ENCODE results near the gene AKAP6.
"Not testable (repeated sequence)": the region's sequence is repeated elsewhere in the genome, so short reads cannot be mapped to it uniquely, and the experiment has no call there.

AKAP6 gene

DNA sequence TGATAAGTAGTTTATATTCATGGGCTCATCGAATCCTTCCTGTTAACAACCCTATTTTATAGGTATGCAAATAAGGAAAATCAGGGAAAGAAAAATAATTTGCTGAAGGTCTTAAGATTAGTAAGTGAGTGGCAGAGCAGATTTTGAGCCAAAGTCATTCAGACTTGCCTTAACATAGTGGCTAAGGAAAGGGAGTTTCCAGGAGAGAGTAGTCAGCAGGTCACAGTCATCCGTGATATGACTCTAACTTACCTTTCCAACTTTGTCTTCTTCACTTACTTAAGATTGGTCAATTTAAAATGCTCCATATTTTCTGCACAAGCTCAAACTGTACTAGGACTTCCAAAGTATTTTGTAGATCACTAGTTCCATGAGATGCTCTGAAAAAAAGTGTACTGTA, 46.6 kb downstream of the AKAP6 start:
- Histone ChIP-seq H3K4me1 (ENCODE audit: insufficient read depth, low read length) (peaks cover 7% of the 10 kb centered on the region; the same call in 1 of the 2 replicates), H3K9me3 (ENCODE audit: insufficient read depth, low read depth, low read length) (no peaks in the 10 kb centered on the region), H3K36me3 (ENCODE audit: insufficient read depth, low read length) (no peaks in the 10 kb centered on the region), H3K9ac (ENCODE audit: low read depth, low read length) (no peak overlapping the region), H3K27ac (ENCODE audit: low read depth, low read length) (no peak overlapping the region), H3K4me3 (ENCODE audit: low read length) (no peak overlapping the region), H3K27me3 (ENCODE audit: insufficient read depth, low read length) (no peaks in the 10 kb centered on the region)
- 84% methylated on average over 1 of the region's 2 CpGs for WGBS

- Histone ChIP-seq H3K9me3 (ENCODE audit: insufficient read depth, low read depth, low read length) (no peaks in the 10 kb centered on the region), H3K27me3 (ENCODE audit: insufficient read depth, low read length) (no peaks in the 10 kb centered on the region), H3K36me3 (ENCODE audit: insufficient read depth, low read length) (no peaks in the 10 kb centered on the region), H3K9ac (ENCODE audit: low read depth, low read length) (no peak overlapping the region), H3K4me3 (ENCODE audit: low read length) (no peak overlapping the region), H3K4me1 (ENCODE audit: insufficient read depth, low read length) (peaks cover 7% of the 10 kb centered on the region; the same call in 1 of the 2 replicates), H3K27ac (ENCODE audit: low read depth, low read length) (no peak overlapping the region)
- WGBS: 88% methylated on average over 5 of the region's 5 CpGs
Observed at GRCh38 chr14:32377046-32377646, 48.0 kb downstream of the AKAP6 start.

GRCh38 chr14:32378284-32378683, 49.2 kb downstream of the AKAP6 start:
- no peaks in the 10 kb centered on the region for H3K36me3 ChIP-seq (ENCODE audit: insufficient read depth, low read length)
- 0 out of 2 replicates have a peak, but pooled peaks cover 2% of the 10 kb centered on the region for H3K4me1 ChIP-seq (ENCODE audit: insufficient read depth, low read length)
- no peak overlapping the region for H3K4me3 ChIP-seq (ENCODE audit: low read length)
- no peaks in the 10 kb centered on the region for H3K27me3 ChIP-seq (ENCODE audit: insufficient read depth, low read length)
- no peaks in the 10 kb centered on the region for H3K9me3 ChIP-seq (ENCODE audit: insufficient read depth, low read depth, low read length)
- H3K27ac ChIP-seq (ENCODE audit: low read depth, low read length): no peak overlapping the region
- no peak overlapping the region for H3K9ac ChIP-seq (ENCODE audit: low read depth, low read length)

GRCh38 chr14:32379447-32379846, 50.3 kb downstream of the AKAP6 start:
- Histone ChIP-seq H3K36me3 (ENCODE audit: insufficient read depth, low read length) (no peaks in the 10 kb centered on the region), H3K4me1 (ENCODE audit: insufficient read depth, low read length) (no peaks in the 10 kb centered on the region), H3K27me3 (ENCODE audit: insufficient read depth, low read length) (no peaks in the 10 kb centered on the region), H3K9ac (ENCODE audit: low read depth, low read length) (no peak overlapping the region), H3K9me3 (ENCODE audit: insufficient read depth, low read depth, low read length) (no peaks in the 10 kb centered on the region), H3K4me3 (ENCODE audit: low read length) (no peak overlapping the region), H3K27ac (ENCODE audit: low read depth, low read length) (no peak overlapping the region)
- 92% methylated on average over 1 of the region's 1 CpG for WGBS

- no peaks in the 10 kb centered on the region for H3K4me1 ChIP-seq (ENCODE audit: insufficient read depth, low read length)
- 97% methylated on average over 2 of the region's 2 CpGs for WGBS
- H3K4me3 ChIP-seq (ENCODE audit: low read length): no peak overlapping the region
Observed at GRCh38 chr14:32381869-32382268, 52.8 kb downstream of the AKAP6 start.

DNA sequence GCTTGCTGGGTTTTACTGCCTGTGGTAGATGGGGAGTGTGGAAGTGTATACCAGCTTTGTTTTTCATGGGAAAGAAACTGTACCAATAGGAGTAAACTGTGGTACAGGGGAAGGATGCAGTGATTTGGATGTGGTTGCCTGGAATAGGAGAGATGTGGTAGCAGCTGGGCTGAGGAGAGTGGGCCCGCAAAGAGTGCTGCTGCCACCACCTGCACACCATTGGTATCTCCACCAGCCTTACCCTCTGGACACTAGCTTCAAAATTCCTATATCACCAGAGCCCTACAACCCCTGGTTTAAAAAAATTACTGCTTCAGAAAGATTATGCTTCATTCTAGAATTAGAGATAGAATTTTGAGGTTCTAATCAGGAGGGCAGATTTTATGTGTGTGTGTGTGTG, 53.6 kb downstream of the AKAP6 start:
- H3K4me3 ChIP-seq (ENCODE audit: low read length): no peak overlapping the region
- H3K9ac ChIP-seq (ENCODE audit: low read depth, low read length): no peak overlapping the region
- no peaks in the 10 kb centered on the region for H3K9me3 ChIP-seq (ENCODE audit: insufficient read depth, low read depth, low read length)
- WGBS: 100% methylated on average over 1 of the region's 1 CpG
- no peaks in the 10 kb centered on the region for H3K27me3 ChIP-seq (ENCODE audit: insufficient read depth, low read length)
- no peaks in the 10 kb centered on the region for H3K36me3 ChIP-seq (ENCODE audit: insufficient read depth, low read length)
- no peaks in the 10 kb centered on the region for H3K4me1 ChIP-seq (ENCODE audit: insufficient read depth, low read length)
- H3K27ac ChIP-seq (ENCODE audit: low read depth, low read length): no peak overlapping the region

More at GRCh38 chr14:32381869-32382268, 52.8 kb downstream of the AKAP6 start:
- H3K27ac ChIP-seq (ENCODE audit: low read depth, low read length): no peak overlapping the region
- no peaks in the 10 kb centered on the region for H3K27me3 ChIP-seq (ENCODE audit: insufficient read depth, low read length)
- H3K36me3 ChIP-seq (ENCODE audit: insufficient read depth, low read length): no peaks in the 10 kb centered on the region
- no peaks in the 10 kb centered on the region for H3K9me3 ChIP-seq (ENCODE audit: insufficient read depth, low read depth, low read length)
- no peak overlapping the region for H3K9ac ChIP-seq (ENCODE audit: low read depth, low read length)

GRCh38 chr14:32383364-32384009, 54.4 kb downstream of the AKAP6 start:
- Histone ChIP-seq H3K27me3 (ENCODE audit: insufficient read depth, low read length) (no peaks in the 10 kb centered on the region), H3K27ac (ENCODE audit: low read depth, low read length) (no peak overlapping the region), H3K9me3 (ENCODE audit: insufficient read depth, low read depth, low read length) (no peaks in the 10 kb centered on the region), H3K4me3 (ENCODE audit: low read length) (no peak overlapping the region), H3K9ac (ENCODE audit: low read depth, low read length) (no peak overlapping the region), H3K36me3 (ENCODE audit: insufficient read depth, low read length) (no peaks in the 10 kb centered on the region), H3K4me1 (ENCODE audit: insufficient read depth, low read length) (no peaks in the 10 kb centered on the region)
- 93% methylated on average over 3 of the region's 3 CpGs for WGBS

DNA sequence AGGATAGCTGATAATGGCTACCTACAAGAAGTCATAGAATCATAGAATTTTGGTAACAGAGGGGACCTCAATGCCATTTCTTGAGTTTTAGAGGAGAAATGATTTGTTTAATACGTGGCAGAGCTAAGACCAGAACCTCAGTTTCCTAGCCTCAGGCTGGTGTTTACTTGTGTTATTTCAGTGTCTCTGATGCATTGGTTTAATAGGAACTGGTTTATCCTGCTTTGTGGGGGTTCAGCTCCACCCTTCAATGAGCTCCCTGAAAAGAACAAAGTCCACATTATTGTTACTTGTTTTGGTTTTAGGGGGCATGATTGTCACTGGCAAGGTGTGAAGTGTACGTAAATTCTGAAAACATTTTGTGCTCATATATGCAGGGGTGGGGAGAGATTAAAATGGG, 55.4 kb downstream of the AKAP6 start:
- 90% methylated on average over 2 of the region's 2 CpGs for WGBS
- no peaks in the 10 kb centered on the region for H3K36me3 ChIP-seq (ENCODE audit: insufficient read depth, low read length)
- H3K9ac ChIP-seq (ENCODE audit: low read depth, low read length): no peak overlapping the region
- H3K9me3 ChIP-seq (ENCODE audit: insufficient read depth, low read depth, low read length): no peaks in the 10 kb centered on the region
- H3K27me3 ChIP-seq (ENCODE audit: insufficient read depth, low read length): no peaks in the 10 kb centered on the region
- no peak overlapping the region for H3K27ac ChIP-seq (ENCODE audit: low read depth, low read length)
- H3K4me1 ChIP-seq (ENCODE audit: insufficient read depth, low read length): no peaks in the 10 kb centered on the region
- H3K4me3 ChIP-seq (ENCODE audit: low read length): no peak overlapping the region

- H3K36me3 ChIP-seq (ENCODE audit: insufficient read depth, low read length); H3K9me3 ChIP-seq (ENCODE audit: insufficient read depth, low read depth, low read length); H3K9ac ChIP-seq (ENCODE audit: low read depth, low read length); H3K27me3 ChIP-seq (ENCODE audit: insufficient read depth, low read length); H3K4me1 ChIP-seq (ENCODE audit: insufficient read depth, low read length); H3K4me3 ChIP-seq (ENCODE audit: low read length); H3K27ac ChIP-seq (ENCODE audit: low read depth, low read length): not testable (repeated sequence)
- WGBS: no CpG with 5 or more reads among the region's 2 CpGs
Observed at GRCh38 chr14:32387295-32387694, 58.2 kb downstream of the AKAP6 start.

DNA sequence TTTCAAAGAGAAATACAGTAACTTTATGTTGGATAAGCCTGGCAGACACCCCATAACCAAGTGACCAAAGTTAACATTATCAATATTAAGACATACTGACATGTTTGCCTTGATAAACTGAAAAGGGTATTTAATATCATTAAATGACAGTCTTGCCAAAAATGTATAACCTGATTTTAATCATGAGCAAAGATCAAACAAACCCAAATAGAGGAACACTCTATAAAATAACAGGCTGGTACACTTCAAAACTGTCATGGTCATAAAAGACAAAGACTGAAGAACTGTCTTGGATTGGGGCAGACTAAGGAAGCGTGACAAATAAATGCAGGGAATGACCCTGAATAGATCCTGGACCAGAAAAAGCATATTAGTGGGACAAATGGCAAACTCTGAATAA, 64.0 kb downstream of the AKAP6 start:
- H3K4me3 ChIP-seq (ENCODE audit: low read length): no peak overlapping the region
- H3K27me3 ChIP-seq (ENCODE audit: insufficient read depth, low read length): no peaks in the 10 kb centered on the region
- no peaks in the 10 kb centered on the region for H3K36me3 ChIP-seq (ENCODE audit: insufficient read depth, low read length)
- no peak overlapping the region for H3K27ac ChIP-seq (ENCODE audit: low read depth, low read length)
- no peak overlapping the region for H3K9ac ChIP-seq (ENCODE audit: low read depth, low read length)
- no peaks in the 10 kb centered on the region for H3K9me3 ChIP-seq (ENCODE audit: insufficient read depth, low read depth, low read length)
- H3K4me1 ChIP-seq (ENCODE audit: insufficient read depth, low read length): peaks cover 5% of the 10 kb centered on the region
- WGBS: 98% methylated on average over 1 of the region's 1 CpG

DNA sequence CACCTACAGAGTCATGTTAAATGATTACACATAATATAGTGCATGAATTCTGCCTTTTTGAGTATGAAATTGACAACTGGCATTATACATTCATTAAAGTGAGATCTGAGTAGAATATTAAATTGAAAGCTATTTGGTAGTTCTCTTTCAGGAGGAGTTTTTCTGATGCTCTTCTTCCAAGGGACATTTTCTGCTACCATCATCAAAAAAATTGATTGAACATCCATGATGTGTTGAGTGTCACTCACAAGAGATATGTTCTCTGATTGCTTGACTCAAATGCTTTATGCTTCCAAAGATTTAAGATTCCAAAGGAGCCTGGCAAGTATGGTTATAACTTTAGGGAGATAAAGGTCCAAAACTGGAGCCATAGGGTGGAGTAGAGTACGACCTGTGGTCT, 64.9 kb downstream of the AKAP6 start:
- H3K27ac ChIP-seq (ENCODE audit: low read depth, low read length): no peak overlapping the region
- no peaks in the 10 kb centered on the region for H3K27me3 ChIP-seq (ENCODE audit: insufficient read depth, low read length)
- WGBS: 86% methylated on average over 1 of the region's 1 CpG
- H3K9ac ChIP-seq (ENCODE audit: low read depth, low read length): no peak overlapping the region
- peaks cover 10% of the 10 kb centered on the region for H3K4me1 ChIP-seq (ENCODE audit: insufficient read depth, low read length)
- H3K9me3 ChIP-seq (ENCODE audit: insufficient read depth, low read depth, low read length): no peaks in the 10 kb centered on the region
- no peaks in the 10 kb centered on the region for H3K36me3 ChIP-seq (ENCODE audit: insufficient read depth, low read length)
- no peak overlapping the region for H3K4me3 ChIP-seq (ENCODE audit: low read length)

DNA sequence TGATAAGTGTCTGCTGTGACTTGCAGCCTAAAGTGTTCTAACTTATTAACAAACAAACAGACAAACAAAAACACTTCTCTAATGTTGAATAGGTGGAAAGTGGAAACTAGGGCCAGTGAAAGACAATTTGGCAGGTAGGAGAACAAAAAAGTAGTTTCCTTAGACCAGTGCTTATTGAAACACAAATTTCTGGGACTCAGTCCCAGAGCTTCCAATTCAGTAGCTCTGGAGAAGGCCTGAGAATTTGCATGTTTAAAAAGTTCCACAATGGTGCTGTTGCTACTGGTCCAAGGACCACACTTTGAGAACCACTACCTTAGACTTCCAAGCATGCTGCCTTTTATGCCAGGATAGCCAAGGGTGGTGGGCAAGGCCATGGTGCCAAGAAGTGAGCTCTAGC, 67.8 kb downstream of the AKAP6 start:
- Histone ChIP-seq H3K4me1 (ENCODE audit: insufficient read depth, low read length) (peaks cover 10% of the 10 kb centered on the region), H3K27ac (ENCODE audit: low read depth, low read length) (no peak overlapping the region), H3K27me3 (ENCODE audit: insufficient read depth, low read length) (no peaks in the 10 kb centered on the region), H3K9ac (ENCODE audit: low read depth, low read length) (no peak overlapping the region), H3K4me3 (ENCODE audit: low read length) (no peak overlapping the region), H3K9me3 (ENCODE audit: insufficient read depth, low read depth, low read length) (no peaks in the 10 kb centered on the region), H3K36me3 (ENCODE audit: insufficient read depth, low read length) (no peaks in the 10 kb centered on the region)

Measured in HUES64 (cell line).